Suppressor macrophage treated with lipopolysaccharide for 1 hour (primary cell): ENCODE data around the gene MYO5B.

ENCODE experiments used
- DNase-seq, 3 donors: peaks; one replicate each; pipeline ENCODE4 v3.0.0-alpha.2; 2020 to 2022

The MYO5B gene

GRCh38 chr18:50188652-50189051, 6.3 kb downstream of the MYO5B start:
- no peak for DNase-seq

- no peak for DNase-seq
These were observed 7.3 kb downstream of the MYO5B start for GRCh38 chr18:50187659-50188058.

- no peak for DNase-seq
These were observed 8.6 kb downstream of the MYO5B start for GRCh38 chr18:50186385-50186784.

GRCh38 chr18:50183556-50183955, 11.4 kb downstream of the MYO5B start:
- no peak for DNase-seq

GRCh38 chr18:50182511-50182910, 12.4 kb downstream of the MYO5B start:
- no peak for DNase-seq

- DNase-seq: no peak
These were observed 13.4 kb downstream of the MYO5B start for GRCh38 chr18:50181590-50181989.

- no peak for DNase-seq
These were observed 15.5 kb downstream of the MYO5B start for GRCh38 chr18:50179465-50179864.

GRCh38 chr18:50177294-50177992, 17.5 kb downstream of the MYO5B start:
- DNase-seq: no peak

GRCh38 chr18:50172367-50172766, 22.6 kb downstream of the MYO5B start:
- DNase-seq: no peak

- no peak for DNase-seq
These were observed 23.5 kb downstream of the MYO5B start for GRCh38 chr18:50171406-50171805.

GRCh38 chr18:50170004-50170403, 24.9 kb downstream of the MYO5B start:
- DNase-seq: no peak

GRCh38 chr18:50169149-50169548, 25.8 kb downstream of the MYO5B start:
- DNase-seq: no peak

- no peak for DNase-seq
These were observed 27.0 kb downstream of the MYO5B start for GRCh38 chr18:50167966-50168365.

- no peak for DNase-seq
These were observed 28.0 kb downstream of the MYO5B start for GRCh38 chr18:50166901-50167300.

- DNase-seq: no peak
These were observed 31.4 kb downstream of the MYO5B start for GRCh38 chr18:50163505-50163904.

- no peak for DNase-seq
These were observed 32.3 kb downstream of the MYO5B start for GRCh38 chr18:50162486-50163304.

- DNase-seq: no peak
These were observed 33.2 kb downstream of the MYO5B start for GRCh38 chr18:50161597-50162205.

GRCh38 chr18:50159654-50160046, 35.3 kb downstream of the MYO5B start:
- no peak for DNase-seq

- no peak for DNase-seq
These were observed 35.9 kb downstream of the MYO5B start for GRCh38 chr18:50158866-50159653.

- DNase-seq: no peak
These were observed 39.5 kb downstream of the MYO5B start for GRCh38 chr18:50155406-50155805.

GRCh38 chr18:50154420-50154819, 40.5 kb downstream of the MYO5B start:
- DNase-seq: no peak

- no peak for DNase-seq
These were observed 42.0 kb downstream of the MYO5B start for GRCh38 chr18:50152900-50153299.

GRCh38 chr18:50151926-50152325, 43.0 kb downstream of the MYO5B start:
- no peak for DNase-seq
